Measurements from ENCODE around the gene U2SURP. TPM values are rescaled to one million over a fixed set of nuclear protein-coding genes. Genes with fewer than 3 reads are reported as not detected.

Gene U2SURP
- total RNA-seq, 1 experiment from 2014 or later = 275 TPM

GRCh38 chr3:143002727-143003126, 1.4 kb downstream of the U2SURP start:
- no peaks in the 10 kb centered on the region for H3K9me3 Mint-ChIP-seq (ENCODE audit: low read depth, unreplicated experiment)
- H3K4me3 Mint-ChIP-seq (ENCODE audit: low read depth, unreplicated experiment) = peak overlapping the region; percentile 94
- CTCF ChIA-PET = interaction anchor here (1.1 to 2.2 kb wide), 4 partner anchors 9 to 174 kb away, joined by 3 to 10 read pairs (median 5); no protein-coding TSS in a partner anchor
- BruUV-seq (replicated peaks) = no TSS peak
- DNase-seq = no peak
- H3K36me3 Mint-ChIP-seq (ENCODE audit: insufficient read depth, unreplicated experiment) = peaks cover 49% of the 10 kb centered on the region
- H3K4me1 Mint-ChIP-seq (ENCODE audit: low read depth, unreplicated experiment) = peaks cover 57% of the 10 kb centered on the region
- intact Hi-C loops (cut with micrococcal nuclease; ENCODE audit: unreplicated experiment) = loop anchor here (10.0 kb wide), 1 partner anchor 338 kb away; no protein-coding TSS in a partner anchor
- H3K27ac Mint-ChIP-seq (ENCODE audit: unreplicated experiment) = peak overlapping the region; percentile 96
- TF ChIP-seq, protein P1, sequence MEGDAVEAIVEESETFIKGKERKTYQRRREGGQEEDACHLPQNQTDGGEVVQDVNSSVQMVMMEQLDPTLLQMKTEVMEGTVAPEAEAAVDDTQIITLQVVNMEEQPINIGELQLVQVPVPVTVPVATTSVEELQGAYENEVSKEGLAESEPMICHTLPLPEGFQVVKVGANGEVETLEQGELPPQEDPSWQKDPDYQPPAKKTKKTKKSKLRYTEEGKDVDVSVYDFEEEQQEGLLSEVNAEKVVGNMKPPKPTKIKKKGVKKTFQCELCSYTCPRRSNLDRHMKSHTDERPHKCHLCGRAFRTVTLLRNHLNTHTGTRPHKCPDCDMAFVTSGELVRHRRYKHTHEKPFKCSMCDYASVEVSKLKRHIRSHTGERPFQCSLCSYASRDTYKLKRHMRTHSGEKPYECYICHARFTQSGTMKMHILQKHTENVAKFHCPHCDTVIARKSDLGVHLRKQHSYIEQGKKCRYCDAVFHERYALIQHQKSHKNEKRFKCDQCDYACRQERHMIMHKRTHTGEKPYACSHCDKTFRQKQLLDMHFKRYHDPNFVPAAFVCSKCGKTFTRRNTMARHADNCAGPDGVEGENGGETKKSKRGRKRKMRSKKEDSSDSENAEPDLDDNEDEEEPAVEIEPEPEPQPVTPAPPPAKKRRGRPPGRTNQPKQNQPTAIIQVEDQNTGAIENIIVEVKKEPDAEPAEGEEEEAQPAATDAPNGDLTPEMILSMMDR (IDR thresholded peaks at IDR 0.05; ENCODE audit: unreplicated experiment) = no peak
- no peaks in the 10 kb centered on the region for H3K27me3 Mint-ChIP-seq (ENCODE audit: unreplicated experiment)

- CTCF ChIA-PET = interaction anchor here (0.6 to 1.4 kb wide), 5 partner anchors 12 to 405 kb away, joined by 3 to 6 read pairs (median 3); no protein-coding TSS in a partner anchor
- TF ChIP-seq, protein P1 (IDR thresholded peaks at IDR 0.05; ENCODE audit: unreplicated experiment) = no peak
- no peaks in the 10 kb centered on the region for H3K9me3 Mint-ChIP-seq (ENCODE audit: low read depth, unreplicated experiment)
- no peak overlapping the region for H3K27ac Mint-ChIP-seq (ENCODE audit: unreplicated experiment)
- H3K4me1 Mint-ChIP-seq (ENCODE audit: low read depth, unreplicated experiment) = peaks cover 62% of the 10 kb centered on the region
- intact Hi-C loops (cut with micrococcal nuclease; ENCODE audit: unreplicated experiment) = loop anchor here (10.0 kb wide), 1 partner anchor 340 kb away; no protein-coding TSS in a partner anchor
- H3K36me3 Mint-ChIP-seq (ENCODE audit: insufficient read depth, unreplicated experiment) = peaks cover 41% of the 10 kb centered on the region
- DNase-seq = no peak
- H3K27me3 Mint-ChIP-seq (ENCODE audit: unreplicated experiment) = no peaks in the 10 kb centered on the region
- peak overlapping the region; percentile 48 for H3K4me3 Mint-ChIP-seq (ENCODE audit: low read depth, unreplicated experiment)
- no TSS peak for BruUV-seq (replicated peaks)
Measured at GRCh38 chr3:143004823-143005222, 3.5 kb downstream of the U2SURP start.

GRCh38 chr3:143010024-143010423, 8.7 kb downstream of the U2SURP start:
- Mint-ChIP-seq H3K36me3 (ENCODE audit: insufficient read depth, unreplicated experiment) (peaks cover 20% of the 10 kb centered on the region), H3K9me3 (ENCODE audit: low read depth, unreplicated experiment) (no peaks in the 10 kb centered on the region), H3K27ac (ENCODE audit: unreplicated experiment) (no peak overlapping the region), H3K4me1 (ENCODE audit: low read depth, unreplicated experiment) (peaks cover 54% of the 10 kb centered on the region), H3K4me3 (ENCODE audit: low read depth, unreplicated experiment) (no peak overlapping the region), H3K27me3 (ENCODE audit: unreplicated experiment) (no peaks in the 10 kb centered on the region)
- intact Hi-C loops (cut with micrococcal nuclease; ENCODE audit: unreplicated experiment) = loop anchor here (10.0 kb wide), 1 partner anchor 635 kb away; no protein-coding TSS in a partner anchor
- DNase-seq = no peak
- CTCF ChIA-PET = interaction anchor here (1.2 kb wide), 1 partner anchor 8 kb away, joined by 5 read pairs; the partner anchor contains the start of gene U2SURP
- no TSS peak for BruUV-seq (replicated peaks)
- TF ChIP-seq, protein P1 (IDR thresholded peaks at IDR 0.05; ENCODE audit: unreplicated experiment) = no peak

- CTCF ChIA-PET = interaction anchor here (1.0 kb wide), 1 partner anchor 10 kb away, joined by 5 read pairs; the partner anchor contains the start of gene U2SURP
- Mint-ChIP-seq H3K27ac (ENCODE audit: unreplicated experiment) (no peak overlapping the region), H3K27me3 (ENCODE audit: unreplicated experiment) (no peaks in the 10 kb centered on the region), H3K4me1 (ENCODE audit: low read depth, unreplicated experiment) (peaks cover 44% of the 10 kb centered on the region), H3K4me3 (ENCODE audit: low read depth, unreplicated experiment) (no peak overlapping the region), H3K9me3 (ENCODE audit: low read depth, unreplicated experiment) (no peaks in the 10 kb centered on the region), H3K36me3 (ENCODE audit: insufficient read depth, unreplicated experiment) (peaks cover 22% of the 10 kb centered on the region)
- BruUV-seq (replicated peaks) = no TSS peak
- intact Hi-C loops (cut with micrococcal nuclease; ENCODE audit: unreplicated experiment) = loop anchor here (10.0 kb wide), 1 partner anchor 637 kb away; no protein-coding TSS in a partner anchor
- TF ChIP-seq, protein P1 (IDR thresholded peaks at IDR 0.05; ENCODE audit: unreplicated experiment) = no peak
- no peak for DNase-seq
Measured at GRCh38 chr3:143011705-143012104, 10.3 kb downstream of the U2SURP start.

All from Calu3 (cell line).